ENCODE measurements around the gene NME3.
"Not testable (repeated sequence)": the region's sequence is repeated elsewhere in the genome, so short reads cannot be mapped to it uniquely, and the experiment has no call there.

NME3 gene

DNA sequence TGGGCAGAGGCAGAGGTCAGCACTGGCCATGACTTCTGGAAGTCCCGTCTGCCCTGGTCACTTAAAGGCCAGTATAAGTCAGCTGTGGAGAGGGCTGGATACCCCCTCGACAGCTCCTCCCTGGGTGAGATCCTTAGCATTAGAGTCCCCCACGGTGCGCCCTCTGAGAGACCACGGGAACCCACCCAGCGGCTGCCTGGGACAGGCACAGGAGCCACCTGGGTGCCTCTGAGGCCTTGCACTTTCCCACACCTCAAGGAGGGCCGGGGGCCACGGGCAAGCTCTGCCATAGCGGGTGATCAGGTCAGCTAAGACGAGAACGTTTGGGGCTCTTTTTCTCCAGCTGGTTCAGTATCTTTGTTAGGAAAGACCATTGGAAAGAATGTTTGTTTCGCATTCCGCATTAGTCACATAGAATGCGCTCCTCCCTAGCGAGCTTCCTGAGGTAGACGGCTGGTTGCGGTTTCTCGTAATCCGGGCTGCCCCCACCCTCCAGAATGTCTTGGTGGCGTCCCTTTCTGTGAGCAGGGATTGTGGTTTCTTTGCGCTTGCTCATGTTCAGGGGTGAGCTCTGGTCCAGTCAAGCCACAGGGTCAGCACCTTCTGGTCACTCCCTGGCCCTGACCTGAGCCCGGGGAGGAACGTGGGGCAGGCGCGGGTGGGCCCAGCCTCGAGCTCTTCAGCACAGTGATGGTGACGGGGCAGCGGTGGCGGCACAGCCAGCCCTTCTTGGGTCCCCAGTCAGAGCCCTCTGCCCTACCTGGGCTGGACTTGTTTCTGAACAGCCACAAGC is 25.2 kb downstream of the NME3 start:
- DNase-seq: no peak

DNA sequence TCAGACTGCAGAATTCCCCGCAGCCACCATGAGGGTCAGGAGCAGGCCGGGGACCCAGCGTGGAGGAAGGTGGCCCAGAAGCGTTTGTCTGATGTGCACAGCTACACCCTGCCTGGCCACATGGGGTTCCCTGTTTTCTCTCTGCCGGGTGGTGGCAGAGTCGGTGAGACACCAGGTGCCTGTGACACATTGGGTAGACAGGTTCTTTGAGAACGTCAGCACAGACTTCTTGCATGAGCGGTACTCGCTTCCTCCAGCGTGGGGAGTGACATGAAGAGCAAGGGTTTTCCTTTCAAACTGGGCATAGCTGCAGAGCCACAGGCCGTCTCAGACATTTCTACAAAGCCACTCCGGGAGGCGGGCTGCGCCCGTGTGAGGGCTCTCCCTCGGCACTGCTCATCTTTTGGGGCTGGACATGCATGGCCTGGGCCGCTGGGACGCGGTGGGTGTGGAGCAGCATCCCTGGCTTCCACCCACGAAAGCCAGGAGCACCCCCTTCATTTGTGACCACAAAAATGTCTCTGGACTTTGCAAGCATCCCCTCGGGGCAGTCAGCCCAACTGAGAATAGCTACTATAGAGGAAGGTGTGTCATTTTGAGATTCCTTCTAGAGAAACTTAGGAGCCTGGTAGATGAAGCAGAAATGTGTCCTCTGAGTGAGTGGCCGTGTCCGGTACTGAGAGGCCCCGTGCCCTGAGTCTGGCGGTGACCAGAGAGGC is 26.0 kb downstream of the NME3 start:
- DNase-seq: no peak

GRCh38 chr16:1744338-1744840 is 27.0 kb downstream of the NME3 start:
- no peak for DNase-seq

- no peak for DNase-seq
These were observed 27.7 kb downstream of the NME3 start for GRCh38 chr16:1743376-1744337.

GRCh38 chr16:1741553-1742165 is 29.7 kb downstream of the NME3 start:
- no peak for DNase-seq

- no peak for DNase-seq
These were observed 30.4 kb downstream of the NME3 start for GRCh38 chr16:1740781-1741490.

- no peak for DNase-seq
These were observed 31.1 kb downstream of the NME3 start for GRCh38 chr16:1740234-1740633.

GRCh38 chr16:1734816-1735215 is 36.5 kb downstream of the NME3 start:
- no peak for DNase-seq

- no peak for DNase-seq
These were observed 37.2 kb downstream of the NME3 start for GRCh38 chr16:1734123-1734522.

GRCh38 chr16:1732551-1732987 is 38.8 kb downstream of the NME3 start:
- not testable (repeated sequence) for DNase-seq

GRCh38 chr16:1732071-1732470 is 39.3 kb downstream of the NME3 start:
- DNase-seq: no peak

DNA sequence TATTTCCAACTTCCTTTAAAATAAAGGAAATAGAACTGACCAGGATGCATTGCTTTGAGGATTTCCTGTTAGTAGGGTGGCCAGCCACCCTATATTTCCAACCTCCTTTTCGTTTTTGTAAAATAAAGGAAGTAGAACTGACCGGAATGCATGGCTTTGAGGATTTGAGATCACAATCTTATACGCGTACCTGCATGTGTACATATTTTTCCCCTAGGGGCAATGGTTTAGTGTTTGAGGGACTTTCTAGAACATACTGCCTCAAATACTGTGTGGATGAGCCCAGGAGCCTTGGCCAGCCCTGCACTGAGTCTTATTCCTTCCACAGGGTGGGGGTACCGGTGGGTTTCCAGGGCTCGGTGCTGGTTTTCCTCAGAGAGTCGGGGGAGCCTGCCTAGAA is 39.7 kb downstream of the NME3 start:
- no peak for DNase-seq

DNA sequence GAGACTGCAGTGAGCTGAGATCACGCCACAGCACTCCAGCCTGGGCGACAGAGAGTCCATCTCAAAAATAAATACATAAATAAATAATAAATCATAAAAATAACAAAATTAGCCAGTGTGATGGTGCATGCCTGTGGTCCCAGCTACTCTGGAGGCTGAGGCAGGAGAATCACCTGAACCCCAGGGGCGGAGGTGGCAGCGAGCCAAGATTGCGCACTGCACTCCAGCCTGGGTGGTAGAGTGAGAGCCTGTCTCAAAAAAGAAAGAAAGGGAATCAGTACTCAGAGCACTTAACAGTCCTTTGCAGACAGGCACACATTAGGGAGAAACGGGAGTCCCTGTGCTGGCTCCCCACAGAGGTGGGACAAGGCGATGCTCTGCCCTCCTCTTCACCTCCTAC is 40.3 kb downstream of the NME3 start:
- DNase-seq: no peak

- DNase-seq: no peak
These were observed 41.9 kb downstream of the NME3 start for GRCh38 chr16:1729445-1729844.

DNA sequence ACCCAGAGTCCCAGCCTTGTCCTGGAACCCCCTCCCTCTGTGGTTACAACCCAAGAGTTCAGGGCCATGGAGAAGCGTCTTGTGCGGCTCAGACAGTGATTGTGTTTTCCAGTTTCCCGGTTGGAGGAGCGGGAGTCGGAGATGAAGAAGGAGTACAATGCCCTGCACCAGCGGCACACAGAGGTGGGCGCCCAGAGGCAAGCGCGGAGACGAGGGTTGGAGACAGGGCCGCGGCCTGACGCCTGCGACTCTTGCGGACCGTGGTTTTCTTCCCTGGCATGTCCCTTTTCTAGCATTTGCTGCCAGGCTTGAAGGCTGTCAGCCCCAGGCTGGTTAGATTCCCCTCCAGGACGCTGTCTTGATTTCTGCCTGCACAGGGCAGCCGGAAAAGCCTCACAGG is 42.3 kb downstream of the NME3 start:
- no peak for DNase-seq

GRCh38 chr16:1727651-1728624 is 43.4 kb downstream of the NME3 start:
- DNase-seq: no peak

GRCh38 chr16:1726661-1727502 is 44.5 kb downstream of the NME3 start:
- DNase-seq: no peak

- no peak for DNase-seq
These were observed 46.9 kb downstream of the NME3 start for GRCh38 chr16:1724491-1724890.

- DNase-seq: peak; percentile 51
These were observed 47.7 kb downstream of the NME3 start for GRCh38 chr16:1723450-1724147.
